Upper lobe of left lung (tissue), 4 donors: ENCODE measurements around the gene MCUB.

ENCODE experiments used
- POLR2AphosphoS5 ChIP-seq, 2 donors: sonication (generic); formaldehyde crosslinking; IDR thresholded peaks; one replicate each; pipeline ENCODE4 v1.5.1; 2017; ENCODE audit warnings: antibody characterized with exemption in 2 of 2
- TF ChIP-seq, protein P1 (sequence below), 6 experiments: fragments of 450-650 bp in 4 of 6; fragments of 200-600 bp in 2 of 6; sonication (generic) in 2 of 6; IDR thresholded peaks; one replicate each; pipeline ENCODE4 v1.5.1; 2016 to 2019; ENCODE audit warnings: antibody characterized with exemption in 6 of 6

- TF ChIP-seq, protein P1, sequence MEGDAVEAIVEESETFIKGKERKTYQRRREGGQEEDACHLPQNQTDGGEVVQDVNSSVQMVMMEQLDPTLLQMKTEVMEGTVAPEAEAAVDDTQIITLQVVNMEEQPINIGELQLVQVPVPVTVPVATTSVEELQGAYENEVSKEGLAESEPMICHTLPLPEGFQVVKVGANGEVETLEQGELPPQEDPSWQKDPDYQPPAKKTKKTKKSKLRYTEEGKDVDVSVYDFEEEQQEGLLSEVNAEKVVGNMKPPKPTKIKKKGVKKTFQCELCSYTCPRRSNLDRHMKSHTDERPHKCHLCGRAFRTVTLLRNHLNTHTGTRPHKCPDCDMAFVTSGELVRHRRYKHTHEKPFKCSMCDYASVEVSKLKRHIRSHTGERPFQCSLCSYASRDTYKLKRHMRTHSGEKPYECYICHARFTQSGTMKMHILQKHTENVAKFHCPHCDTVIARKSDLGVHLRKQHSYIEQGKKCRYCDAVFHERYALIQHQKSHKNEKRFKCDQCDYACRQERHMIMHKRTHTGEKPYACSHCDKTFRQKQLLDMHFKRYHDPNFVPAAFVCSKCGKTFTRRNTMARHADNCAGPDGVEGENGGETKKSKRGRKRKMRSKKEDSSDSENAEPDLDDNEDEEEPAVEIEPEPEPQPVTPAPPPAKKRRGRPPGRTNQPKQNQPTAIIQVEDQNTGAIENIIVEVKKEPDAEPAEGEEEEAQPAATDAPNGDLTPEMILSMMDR (IDR thresholded peaks at IDR 0.05): no peak
- no peak for TF ChIP-seq POLR2AphosphoS5 (IDR thresholded peaks at IDR 0.05)
These were observed 86.0 kb downstream of the MCUB start for GRCh38 chr4:109645874-109646710.
